Neural cell (in vitro differentiated cells): ENCODE data around the gene EIF3I. TPM values are rescaled to one million over a fixed set of nuclear protein-coding genes. Genes with fewer than 3 reads are reported as not detected.

Experiments
- H2AFZ ChIP-seq: fragments of 200-600, 300-800 bp; sonication (generic), shearing (Covaris generic); 2 replicates; pipeline ENCODE4 v1.6.0; 2014; ENCODE audit warnings: low read depth, mild to moderate bottlenecking, antibody characterized with exemption, low read length, moderate library complexity
- H3F3A ChIP-seq: fragments of 200-600 bp; shearing (Covaris generic); 2 replicates; pipeline ENCODE4 v1.6.1; 2016; ENCODE audit warnings: mild to moderate bottlenecking, moderate library complexity, mixed read lengths, antibody characterized with exemption, low read length; ENCODE audit not compliant: insufficient read depth, poor library complexity, severe bottlenecking
- H3K27ac ChIP-seq: fragments of 200-600, 300-800 bp; sonication (generic), shearing (Covaris generic); 2 replicates; pipeline ENCODE4 v1.5.1; 2014; ENCODE audit warnings: mild to moderate bottlenecking, low read length, moderate library complexity
- H3K27me3 ChIP-seq: fragments of 300-800, 200-600 bp; sonication (generic), shearing (Covaris generic); 2 replicates; pipeline ENCODE4 v1.6.0; 2014; ENCODE audit warnings: mild to moderate bottlenecking, low read depth, low read length, moderate library complexity; ENCODE audit not compliant: insufficient read depth
- H3K36me3 ChIP-seq: fragments of 300-800, 200-600 bp; sonication (generic), shearing (Covaris generic); 2 replicates; pipeline ENCODE4 v1.5.1; 2014; ENCODE audit warnings: mild to moderate bottlenecking, antibody characterized with exemption, low read length, moderate library complexity; ENCODE audit not compliant: insufficient read depth
- H3K4me2 ChIP-seq: fragments of 300-800, 200-600 bp; sonication (generic), shearing (Covaris generic); 2 replicates; pipeline ENCODE4 v1.6.0; 2014; ENCODE audit warnings: mild to moderate bottlenecking, low read length
- H3K4me3 ChIP-seq: fragments of 300-800, 200-600 bp; sonication (generic), shearing (Covaris generic); 2 replicates; pipeline ENCODE4 v1.5.1; 2014; ENCODE audit warnings: mild to moderate bottlenecking, low read length, moderate library complexity
- H3K79me2 ChIP-seq: fragments of 200-600 bp; shearing (Covaris generic); replicated peaks from 2 replicates; pipeline ENCODE4 v1.6.0; 2014; ENCODE audit warnings: mild to moderate bottlenecking, low read length, moderate library complexity; ENCODE audit not compliant: insufficient read depth
- H3K9ac ChIP-seq: fragments of 300-800, 200-600 bp; sonication (generic), shearing (Covaris generic); 2 replicates; pipeline ENCODE4 v1.6.1; 2016; ENCODE audit warnings: mild to moderate bottlenecking, low read length, mixed read lengths
- H3K9me2 ChIP-seq: fragments of 200-600 bp; shearing (Covaris generic); 2 replicates; pipeline ENCODE4 v1.6.1; 2016; ENCODE audit warnings: mild to moderate bottlenecking, low read length, mixed read lengths; ENCODE audit not compliant: insufficient read depth
- H3K9me3 ChIP-seq: fragments of 200-600, 300-800 bp; sonication (generic), shearing (Covaris generic); 2 replicates; pipeline ENCODE4 v1.6.1; 2016; ENCODE audit warnings: mild to moderate bottlenecking, mixed run types, low read length, moderate library complexity, mixed read lengths
- H4K20me1 ChIP-seq: fragments of 200-600 bp; shearing (Covaris generic); 2 replicates; pipeline ENCODE4 v1.6.1; 2016; ENCODE audit warnings: mild to moderate bottlenecking, mixed run types; ENCODE audit not compliant: insufficient read depth
- CTCF ChIP-seq: fragments of 450-650 bp; IDR thresholded peaks from 2 replicates; pipeline ENCODE4 v1.5.1; 2014; ENCODE audit warnings: antibody characterized with exemption, mild to moderate bottlenecking, moderate library complexity; ENCODE audit not compliant: poor library complexity, severe bottlenecking
- EP300 ChIP-seq: fragments of 450-650 bp; conservative IDR thresholded peaks from 2 replicates; pipeline ENCODE4 v1.6.1; 2014; ENCODE audit warnings: antibody characterized with exemption, mild to moderate bottlenecking, moderate library complexity; ENCODE audit not compliant: poor library complexity, severe bottlenecking
- POLR2AphosphoS5 ChIP-seq: IDR thresholded peaks from 2 replicates; pipeline ENCODE4 v1.6.1; 2012
- RAD21 ChIP-seq: fragments of 450-650 bp; conservative IDR thresholded peaks from 2 replicates; pipeline ENCODE4 v1.6.1; 2014; ENCODE audit warnings: antibody characterized with exemption, mild to moderate bottlenecking, moderate library complexity
- REST ChIP-seq: IDR thresholded peaks from 2 replicates; pipeline ENCODE4 v1.6.1; 2012; ENCODE audit warnings: borderline replicate concordance
- SMC3 ChIP-seq: fragments of 450-650 bp; conservative IDR thresholded peaks from 2 replicates; pipeline ENCODE4 v1.6.1; 2014; ENCODE audit warnings: antibody characterized with exemption, mild to moderate bottlenecking, moderate library complexity; ENCODE audit not compliant: poor library complexity
- TAF1 ChIP-seq: IDR thresholded peaks from 2 replicates; pipeline ENCODE4 v1.6.1; 2012; ENCODE audit warnings: low read depth
- polyA plus RNA-seq: library from polyadenylated mRNA; depleted of rRNA; stranded (reverse); fragments of >200 nt; gene quantifications from 2 replicates; pipeline ENCODE4 v1.2.3, GENCODE V29; 2014

Gene EIF3I
- polyA plus RNA-seq, 1 donor from 2014 or later = 158 TPM

DNA sequence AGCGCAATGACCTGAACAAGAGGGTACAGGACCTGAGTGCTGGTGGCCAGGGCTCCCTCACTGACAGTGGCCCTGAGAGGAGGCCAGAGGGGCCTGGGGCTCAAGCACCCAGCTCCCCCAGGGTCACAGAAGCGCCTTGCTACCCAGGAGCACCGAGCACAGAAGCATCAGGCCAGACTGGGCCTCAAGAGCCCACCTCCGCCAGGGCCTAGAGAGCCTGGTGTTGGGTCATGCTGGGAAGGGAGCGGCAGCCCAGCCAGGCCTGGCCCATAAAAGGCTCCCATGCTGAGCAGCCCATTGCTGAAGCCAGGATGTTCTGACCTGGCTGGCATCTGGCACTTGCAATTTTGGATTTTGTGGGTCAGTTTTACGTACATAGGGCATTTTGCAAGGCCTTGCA, 27.2 kb upstream of the EIF3I start:
- H3K27me3 ChIP-seq = no peaks in the 10 kb centered on the region
- H4K20me1 ChIP-seq = no peaks in the 10 kb centered on the region
- H3K79me2 ChIP-seq = no peaks in the 10 kb centered on the region
- H3K4me2 ChIP-seq = no peak overlapping the region
- peaks cover 8% of the 10 kb centered on the region for H3K36me3 ChIP-seq
- no peaks in the 10 kb centered on the region for H3F3A ChIP-seq
- H3K9me2 ChIP-seq = no peaks in the 10 kb centered on the region
- TF ChIP-seq CTCF (no peak), TAF1 (no peak), EP300 (no peak)
- H3K9ac ChIP-seq = no peak overlapping the region
- no peak overlapping the region for H2AFZ ChIP-seq
- no peak overlapping the region for H3K27ac ChIP-seq
- no peak overlapping the region for H3K4me3 ChIP-seq
- no peaks in the 10 kb centered on the region for H3K9me3 ChIP-seq

DNA sequence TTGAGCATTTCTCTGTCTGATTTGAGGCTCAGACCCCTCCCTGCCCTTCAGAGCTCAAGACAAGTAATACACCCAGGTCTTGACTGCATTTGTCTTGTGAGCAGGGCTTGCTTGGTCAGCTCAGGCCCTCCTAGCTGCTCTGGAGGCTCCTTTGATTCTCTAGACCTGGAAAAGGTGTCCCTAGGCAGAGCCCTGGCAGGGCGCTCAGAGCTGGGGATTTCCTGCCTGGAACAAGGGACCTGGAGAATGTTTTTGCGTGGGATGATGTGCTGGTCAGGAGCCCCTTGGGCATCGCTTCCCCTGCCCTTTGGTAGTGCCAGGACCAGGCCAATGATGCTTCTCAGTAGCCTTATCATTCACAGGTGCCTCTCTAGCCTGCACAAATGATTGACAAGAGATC, 26.7 kb upstream of the EIF3I start:
- no peaks in the 10 kb centered on the region for H3K9me2 ChIP-seq
- no peak overlapping the region for H3K27ac ChIP-seq
- no peaks in the 10 kb centered on the region for H3K27me3 ChIP-seq
- H2AFZ ChIP-seq = no peak overlapping the region
- no peaks in the 10 kb centered on the region for H3K9me3 ChIP-seq
- H3K4me2 ChIP-seq = no peak overlapping the region
- H3K9ac ChIP-seq = no peak overlapping the region
- no peaks in the 10 kb centered on the region for H3K79me2 ChIP-seq
- H4K20me1 ChIP-seq = no peaks in the 10 kb centered on the region
- H3K36me3 ChIP-seq = peaks cover 8% of the 10 kb centered on the region
- H3K4me3 ChIP-seq = no peak overlapping the region
- H3F3A ChIP-seq = no peaks in the 10 kb centered on the region
- no peak for TF ChIP-seq CTCF
- no peak for TF ChIP-seq REST
- no peak for TF ChIP-seq SMC3
- TF ChIP-seq TAF1 = no peak
- TF ChIP-seq POLR2AphosphoS5 = no peak
- no peak for TF ChIP-seq RAD21
- no peak for TF ChIP-seq EP300
